ENCODE measurements around the gene KCNIP4. TPM values are rescaled to one million over a fixed set of nuclear protein-coding genes. Genes with fewer than 3 reads are reported as not detected.

Gene KCNIP4
- total RNA-seq, 1 donor from 2014 or later: not detected

DNA sequence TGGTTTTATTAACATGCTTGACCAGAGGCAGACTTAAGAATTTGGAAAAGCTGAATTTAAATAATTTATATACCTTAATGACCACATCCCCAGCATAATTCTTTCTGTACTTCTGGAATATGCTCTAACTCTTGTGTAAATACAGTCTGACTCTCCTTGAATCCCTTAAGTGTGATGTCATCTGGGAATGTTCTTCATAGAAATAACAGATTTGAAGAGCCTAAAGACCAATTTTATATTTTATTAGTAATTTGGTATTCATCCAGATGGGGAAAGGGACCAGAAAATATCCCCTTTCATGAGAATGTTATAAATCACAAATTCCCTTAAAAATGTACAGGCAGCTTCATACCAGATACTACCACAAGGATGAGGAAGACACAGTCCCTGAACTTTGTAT, 58.3 kb downstream of the KCNIP4 start:
- no peak for DNase-seq (ENCODE audit: low spot score)
- no peak overlapping the region for H3K4me3 Mint-ChIP-seq
- no peak overlapping the region for H3K27ac Mint-ChIP-seq
- intact Hi-C loops (cut with micrococcal nuclease): no loop called here
- H3K9me3 Mint-ChIP-seq: no peaks in the 10 kb centered on the region
- no peaks in the 10 kb centered on the region for H3K27me3 Mint-ChIP-seq (ENCODE audit: insufficient read depth)
- no peaks in the 10 kb centered on the region for H3K4me1 Mint-ChIP-seq (ENCODE audit: low read depth)
- H3K36me3 Mint-ChIP-seq (ENCODE audit: low read depth): no peaks in the 10 kb centered on the region

GRCh38 chr4:21888195-21888976, 60.2 kb downstream of the KCNIP4 start:
- Mint-ChIP-seq H3K9me3 (peaks cover 14% of the 10 kb centered on the region), H3K4me3 (no peak overlapping the region), H3K27ac (peak overlapping the region; percentile 81), H3K4me1 (ENCODE audit: low read depth) (no peaks in the 10 kb centered on the region), H3K27me3 (ENCODE audit: insufficient read depth) (no peaks in the 10 kb centered on the region), H3K36me3 (ENCODE audit: low read depth) (no peaks in the 10 kb centered on the region)
- DNase-seq (ENCODE audit: low spot score): no peak
- intact Hi-C loops (cut with micrococcal nuclease): loop anchor here (5.0 kb wide), 1 partner anchor 499 kb away; no protein-coding TSS in a partner anchor

DNA sequence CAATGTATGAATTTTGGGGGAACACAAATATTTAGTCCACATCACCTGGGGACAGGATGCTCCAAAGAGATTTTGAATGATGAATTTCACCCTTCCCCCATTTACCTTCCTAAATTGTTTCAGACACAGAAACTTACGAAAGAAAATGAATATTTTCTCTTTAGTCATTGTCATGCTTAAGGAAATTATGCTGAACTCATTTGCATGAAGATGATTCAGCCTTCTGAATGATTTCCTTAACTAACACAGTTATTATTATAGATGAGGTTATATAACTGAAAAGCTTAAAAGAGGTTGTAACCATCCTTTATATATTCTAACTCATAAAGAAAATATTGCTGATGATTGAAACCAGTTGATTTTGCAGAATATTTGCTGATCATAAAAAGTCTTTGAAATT, 61.1 kb downstream of the KCNIP4 start:
- no peaks in the 10 kb centered on the region for H3K4me1 Mint-ChIP-seq (ENCODE audit: low read depth)
- no peak for DNase-seq (ENCODE audit: low spot score)
- H3K9me3 Mint-ChIP-seq: peaks cover 14% of the 10 kb centered on the region
- H3K27me3 Mint-ChIP-seq (ENCODE audit: insufficient read depth): no peaks in the 10 kb centered on the region
- H3K4me3 Mint-ChIP-seq: no peak overlapping the region
- intact Hi-C loops (cut with micrococcal nuclease): loop anchor here (5.0 kb wide), 1 partner anchor 500 kb away; no protein-coding TSS in a partner anchor
- H3K36me3 Mint-ChIP-seq (ENCODE audit: low read depth): no peaks in the 10 kb centered on the region
- no peak overlapping the region for H3K27ac Mint-ChIP-seq

GRCh38 chr4:21885770-21886169, 62.8 kb downstream of the KCNIP4 start:
- intact Hi-C loops (cut with micrococcal nuclease): loop anchor here (5.0 kb wide), 1 partner anchor 502 kb away; no protein-coding TSS in a partner anchor
- no peak overlapping the region for H3K4me3 Mint-ChIP-seq
- H3K9me3 Mint-ChIP-seq: peaks cover 14% of the 10 kb centered on the region
- no peak overlapping the region for H3K27ac Mint-ChIP-seq
- H3K4me1 Mint-ChIP-seq (ENCODE audit: low read depth): no peaks in the 10 kb centered on the region
- no peaks in the 10 kb centered on the region for H3K27me3 Mint-ChIP-seq (ENCODE audit: insufficient read depth)
- no peaks in the 10 kb centered on the region for H3K36me3 Mint-ChIP-seq (ENCODE audit: low read depth)
- no peak for DNase-seq (ENCODE audit: low spot score)

DNA sequence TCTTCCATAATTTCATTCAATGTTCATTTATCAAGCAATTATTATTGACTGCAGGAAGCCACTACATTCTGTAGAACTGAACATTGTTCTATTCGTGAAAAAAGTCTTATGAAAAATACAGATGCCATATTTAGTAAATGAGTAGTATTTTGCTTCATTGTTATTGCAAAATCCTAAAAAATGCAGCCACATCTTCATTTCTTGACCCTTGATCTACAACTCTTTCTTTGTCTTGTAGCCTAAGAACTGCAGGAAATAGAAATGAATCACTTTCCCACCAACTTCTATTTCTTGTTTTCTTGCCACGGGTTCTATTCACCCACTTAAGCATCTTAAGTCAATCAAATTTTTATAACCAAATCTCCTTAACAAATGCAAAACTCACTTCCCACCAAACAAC, 63.3 kb downstream of the KCNIP4 start:
- no peak overlapping the region for H3K27ac Mint-ChIP-seq
- H3K4me3 Mint-ChIP-seq: no peak overlapping the region
- H3K27me3 Mint-ChIP-seq (ENCODE audit: insufficient read depth): no peaks in the 10 kb centered on the region
- H3K36me3 Mint-ChIP-seq (ENCODE audit: low read depth): no peaks in the 10 kb centered on the region
- H3K4me1 Mint-ChIP-seq (ENCODE audit: low read depth): no peaks in the 10 kb centered on the region
- H3K9me3 Mint-ChIP-seq: peaks cover 14% of the 10 kb centered on the region
- DNase-seq (ENCODE audit: low spot score): no peak
- intact Hi-C loops (cut with micrococcal nuclease): loop anchor here (5.0 kb wide), 1 partner anchor 502 kb away; no protein-coding TSS in a partner anchor

DNA sequence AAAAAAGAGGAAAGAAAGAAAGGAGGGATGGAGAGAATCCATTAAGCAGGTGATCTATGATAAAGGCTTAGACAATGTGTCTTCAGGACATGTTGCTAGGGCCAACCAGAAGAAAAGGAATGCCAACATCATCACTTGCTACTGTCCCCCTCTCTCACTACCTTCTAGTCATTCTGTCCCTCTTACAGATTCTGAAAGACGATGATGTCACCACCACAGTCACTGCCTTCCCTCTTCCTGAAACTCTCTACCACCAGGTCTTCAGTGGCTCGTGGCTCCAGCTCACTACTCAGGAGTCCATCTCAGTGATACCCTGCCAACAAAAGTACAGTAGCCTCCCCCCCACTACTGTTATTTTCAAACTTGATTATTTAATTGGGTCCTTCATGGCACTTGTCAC, 64.0 kb downstream of the KCNIP4 start:
- Mint-ChIP-seq H3K27me3 (ENCODE audit: insufficient read depth) (no peaks in the 10 kb centered on the region), H3K9me3 (peaks cover 14% of the 10 kb centered on the region), H3K4me3 (no peak overlapping the region), H3K4me1 (ENCODE audit: low read depth) (no peaks in the 10 kb centered on the region), H3K27ac (no peak overlapping the region), H3K36me3 (ENCODE audit: low read depth) (no peaks in the 10 kb centered on the region)
- intact Hi-C loops (cut with micrococcal nuclease): loop anchor here (5.0 kb wide), 1 partner anchor 503 kb away; no protein-coding TSS in a partner anchor
- DNase-seq (ENCODE audit: low spot score): no peak

- intact Hi-C loops (cut with micrococcal nuclease): no loop called here
- H3K4me3 Mint-ChIP-seq: no peak overlapping the region
- no peaks in the 10 kb centered on the region for H3K27me3 Mint-ChIP-seq (ENCODE audit: insufficient read depth)
- DNase-seq (ENCODE audit: low spot score): no peak
- no peaks in the 10 kb centered on the region for H3K4me1 Mint-ChIP-seq (ENCODE audit: low read depth)
- peaks cover 17% of the 10 kb centered on the region for H3K9me3 Mint-ChIP-seq
- H3K36me3 Mint-ChIP-seq (ENCODE audit: low read depth): no peaks in the 10 kb centered on the region
- no peak overlapping the region for H3K27ac Mint-ChIP-seq
Observed at GRCh38 chr4:21882051-21882839, 66.3 kb downstream of the KCNIP4 start.

DNA sequence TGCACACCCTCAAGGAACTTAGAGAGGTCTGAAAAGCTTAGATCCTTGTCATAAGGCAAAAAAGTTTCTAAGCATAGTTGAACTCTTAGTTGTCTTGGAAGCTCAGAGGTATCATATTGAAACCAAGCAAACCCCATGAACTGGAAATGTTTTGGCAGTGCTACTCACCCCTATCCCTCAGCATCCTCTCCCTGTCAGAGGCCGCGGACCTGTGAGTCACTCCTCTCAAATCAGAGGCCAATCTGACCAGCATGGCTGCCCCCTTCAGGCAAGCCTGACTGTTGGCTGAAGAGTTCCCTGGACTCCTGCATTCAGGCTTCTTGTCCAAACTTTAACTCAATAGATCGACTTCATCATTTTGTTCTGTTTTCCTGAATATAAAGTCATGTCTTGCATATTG, 69.4 kb downstream of the KCNIP4 start:
- no peaks in the 10 kb centered on the region for H3K27me3 Mint-ChIP-seq (ENCODE audit: insufficient read depth)
- no peak for DNase-seq (ENCODE audit: low spot score)
- no peak overlapping the region for H3K27ac Mint-ChIP-seq
- intact Hi-C loops (cut with micrococcal nuclease): no loop called here
- no peak overlapping the region for H3K4me3 Mint-ChIP-seq
- peaks cover 10% of the 10 kb centered on the region for H3K9me3 Mint-ChIP-seq
- no peaks in the 10 kb centered on the region for H3K36me3 Mint-ChIP-seq (ENCODE audit: low read depth)
- H3K4me1 Mint-ChIP-seq (ENCODE audit: low read depth): no peaks in the 10 kb centered on the region

DNA sequence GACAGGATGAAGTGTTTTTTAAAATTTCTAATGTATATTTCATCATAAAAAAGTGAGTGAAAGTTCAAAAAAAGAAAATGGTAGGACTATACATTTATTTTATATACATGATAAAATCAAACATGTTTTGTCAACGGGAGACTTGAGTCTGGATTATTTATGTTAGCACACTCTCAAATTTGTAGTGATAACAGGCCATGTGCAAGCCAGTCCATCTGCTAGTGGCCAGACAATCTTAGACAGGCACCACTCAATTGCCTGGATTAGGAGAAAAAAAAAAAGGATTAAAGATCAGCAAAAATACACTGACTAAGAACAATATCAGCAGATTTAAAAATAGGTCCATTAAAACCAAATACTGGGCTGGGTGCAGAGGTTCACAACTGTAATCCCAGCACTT, 71.9 kb downstream of the KCNIP4 start:
- no peak overlapping the region for H3K27ac Mint-ChIP-seq
- H3K4me3 Mint-ChIP-seq: no peak overlapping the region
- no peak for DNase-seq (ENCODE audit: low spot score)
- H3K27me3 Mint-ChIP-seq (ENCODE audit: insufficient read depth): no peaks in the 10 kb centered on the region
- H3K36me3 Mint-ChIP-seq (ENCODE audit: low read depth): no peaks in the 10 kb centered on the region
- no peaks in the 10 kb centered on the region for H3K4me1 Mint-ChIP-seq (ENCODE audit: low read depth)
- intact Hi-C loops (cut with micrococcal nuclease): no loop called here
- peaks cover 5% of the 10 kb centered on the region for H3K9me3 Mint-ChIP-seq

DNA sequence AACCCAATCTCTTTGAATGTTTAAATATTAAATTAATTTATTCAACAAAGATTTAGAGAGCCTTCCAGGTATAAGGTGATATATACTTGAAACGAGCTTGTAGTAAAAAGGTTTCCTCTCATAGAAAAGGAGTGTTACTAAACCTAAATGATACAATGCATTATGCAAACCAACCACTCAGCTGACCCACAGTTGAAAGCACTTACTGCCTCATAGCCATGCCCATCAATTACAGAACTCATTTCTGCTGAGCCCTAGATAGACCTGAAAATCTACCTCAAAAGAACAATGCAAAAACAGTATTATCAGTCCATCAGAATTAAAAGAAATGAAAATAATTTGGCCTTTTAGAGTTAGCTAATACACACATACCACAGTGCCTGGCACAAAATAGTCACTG, 75.4 kb downstream of the KCNIP4 start:
- intact Hi-C loops (cut with micrococcal nuclease): no loop called here
- H3K27ac Mint-ChIP-seq: no peak overlapping the region
- no peaks in the 10 kb centered on the region for H3K36me3 Mint-ChIP-seq (ENCODE audit: low read depth)
- H3K4me1 Mint-ChIP-seq (ENCODE audit: low read depth): no peaks in the 10 kb centered on the region
- no peak for DNase-seq (ENCODE audit: low spot score)
- no peak overlapping the region for H3K4me3 Mint-ChIP-seq
- peaks cover 7% of the 10 kb centered on the region for H3K9me3 Mint-ChIP-seq
- no peaks in the 10 kb centered on the region for H3K27me3 Mint-ChIP-seq (ENCODE audit: insufficient read depth)

DNA sequence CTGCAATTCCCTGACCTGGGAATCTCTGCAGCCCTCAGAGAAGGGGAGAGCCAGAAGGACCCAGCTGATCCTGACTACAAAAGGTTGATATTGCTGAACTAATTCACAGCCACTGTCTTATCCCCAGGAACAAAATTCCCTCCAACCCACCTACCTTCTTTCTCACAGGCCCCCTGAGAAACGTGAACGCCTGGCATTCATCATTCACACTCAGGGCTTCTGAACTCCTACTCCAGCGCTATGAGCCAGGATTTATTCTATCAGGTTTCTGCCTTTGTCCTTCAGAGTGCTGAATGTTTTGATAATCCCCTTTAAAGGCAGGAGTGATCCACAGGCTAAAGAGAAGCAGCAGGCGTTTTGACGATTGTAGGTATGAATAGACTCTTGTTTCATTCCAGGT, 76.5 kb downstream of the KCNIP4 start:
- H3K4me1 Mint-ChIP-seq (ENCODE audit: low read depth): no peaks in the 10 kb centered on the region
- no peaks in the 10 kb centered on the region for H3K36me3 Mint-ChIP-seq (ENCODE audit: low read depth)
- H3K9me3 Mint-ChIP-seq: peaks cover 5% of the 10 kb centered on the region
- no peak overlapping the region for H3K4me3 Mint-ChIP-seq
- no peak for DNase-seq (ENCODE audit: low spot score)
- H3K27ac Mint-ChIP-seq: no peak overlapping the region
- H3K27me3 Mint-ChIP-seq (ENCODE audit: insufficient read depth): no peaks in the 10 kb centered on the region
- intact Hi-C loops (cut with micrococcal nuclease): no loop called here

- intact Hi-C loops (cut with micrococcal nuclease): no loop called here
- DNase-seq (ENCODE audit: low spot score): no peak
- H3K9me3 Mint-ChIP-seq: peaks cover 6% of the 10 kb centered on the region
- no peaks in the 10 kb centered on the region for H3K27me3 Mint-ChIP-seq (ENCODE audit: insufficient read depth)
- no peak overlapping the region for H3K4me3 Mint-ChIP-seq
- no peaks in the 10 kb centered on the region for H3K4me1 Mint-ChIP-seq (ENCODE audit: low read depth)
- no peak overlapping the region for H3K27ac Mint-ChIP-seq
- no peaks in the 10 kb centered on the region for H3K36me3 Mint-ChIP-seq (ENCODE audit: low read depth)
Observed at GRCh38 chr4:21869978-21870745, 78.4 kb downstream of the KCNIP4 start.
